Adrenal gland (tissue), 5 donors: ENCODE measurements around the gene ENAH.

ENCODE experiments used
- CTCF ChIP-seq, 6 experiments: fragments of 450-650 bp in 4 of 6; fragments of 200-600 bp in 2 of 6; sonication (generic) in 1 of 6; IDR thresholded peaks; 1 replicate in 5 of 6; 2 replicates in 1 of 6; pipeline versions ENCODE4 v1.5.1 to v1.8.0; 2016 to 2021; ENCODE audit warnings: antibody characterized with exemption in 6 of 6, mild to moderate bottlenecking in 2 of 6, moderate library complexity in 1 of 6
- POLR2A ChIP-seq, 2 donors: fragments of 450-650 bp; IDR thresholded peaks; one replicate each; pipeline ENCODE4 v1.6.1; 2017; ENCODE audit warnings: antibody characterized with exemption in 2 of 2, mild to moderate bottlenecking in 2 of 2, moderate library complexity in 1 of 2
- donor health status: DM: no; HTN: no; CAD: no.

GRCh38 chr1:225608014-225608796 is 44.7 kb downstream of the ENAH start:
- TF ChIP-seq CTCF (IDR thresholded peaks at IDR 0.05), result no peak
- no peak for TF ChIP-seq POLR2A (IDR thresholded peaks at IDR 0.05)
